ENCODE measurements around the gene CSGALNACT2. TPM values are rescaled to one million over a fixed set of nuclear protein-coding genes. Genes with fewer than 3 reads are reported as not detected.

CSGALNACT2 gene
- total RNA-seq, 2 experiments from 2014 or later = 16.2 to 16.8 TPM

- Mint-ChIP-seq H3K36me3 (no peaks in the 10 kb centered on the region), H3K9me3 (no peaks in the 10 kb centered on the region), H3K4me1 (peaks cover 26% of the 10 kb centered on the region), H3K27me3 (no peaks in the 10 kb centered on the region), H3K4me3 (no peak overlapping the region), H3K27ac (no peak overlapping the region)
- no peak for DNase-seq
These were observed 12.1 kb upstream of the CSGALNACT2 start for GRCh38 chr10:43125881-43126731.

- H3K27me3 Mint-ChIP-seq = no peaks in the 10 kb centered on the region
- no peak for DNase-seq
- H3K4me3 Mint-ChIP-seq = no peak overlapping the region
- H3K27ac Mint-ChIP-seq = no peak overlapping the region
- no peaks in the 10 kb centered on the region for H3K9me3 Mint-ChIP-seq
- H3K36me3 Mint-ChIP-seq = no peaks in the 10 kb centered on the region
- peaks cover 18% of the 10 kb centered on the region for H3K4me1 Mint-ChIP-seq
These were observed 11.4 kb upstream of the CSGALNACT2 start for GRCh38 chr10:43126759-43127424.

- DNase-seq = no peak
- Mint-ChIP-seq H3K4me3 (no peak overlapping the region), H3K9me3 (no peaks in the 10 kb centered on the region), H3K4me1 (peaks cover 14% of the 10 kb centered on the region), H3K36me3 (no peaks in the 10 kb centered on the region), H3K27me3 (no peaks in the 10 kb centered on the region), H3K27ac (no peak overlapping the region)
These were observed 10.8 kb upstream of the CSGALNACT2 start for GRCh38 chr10:43127442-43127841.

DNA sequence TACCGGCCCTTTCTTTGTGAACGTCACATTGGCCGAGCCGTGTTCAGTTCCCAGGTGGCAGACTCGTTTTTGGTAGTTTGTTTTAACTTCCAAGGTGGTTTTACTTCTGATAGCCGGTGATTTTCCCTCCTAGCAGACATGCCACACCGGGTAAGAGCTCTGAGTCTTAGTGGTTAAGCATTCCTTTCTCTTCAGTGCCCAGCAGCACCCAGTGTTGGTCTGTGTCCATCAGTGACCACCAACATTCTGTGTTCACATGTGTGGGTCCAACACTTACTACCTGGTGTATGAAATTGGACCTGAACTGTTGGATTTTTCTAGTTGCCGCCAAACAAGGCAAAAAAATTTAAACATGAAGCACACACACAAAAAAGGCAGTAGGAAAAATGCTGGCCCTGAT lies 9.9 kb upstream of the CSGALNACT2 start:
- no peak overlapping the region for H3K4me3 Mint-ChIP-seq
- H3K9me3 Mint-ChIP-seq = no peaks in the 10 kb centered on the region
- H3K36me3 Mint-ChIP-seq = no peaks in the 10 kb centered on the region
- H3K27me3 Mint-ChIP-seq = no peaks in the 10 kb centered on the region
- H3K27ac Mint-ChIP-seq = no peak overlapping the region
- H3K4me1 Mint-ChIP-seq = peaks cover 14% of the 10 kb centered on the region
- no peak for DNase-seq

GRCh38 chr10:43128958-43129706 lies 9.1 kb upstream of the CSGALNACT2 start:
- Mint-ChIP-seq H3K36me3 (no peaks in the 10 kb centered on the region), H3K27ac (no peak overlapping the region), H3K27me3 (no peaks in the 10 kb centered on the region), H3K4me1 (peaks cover 14% of the 10 kb centered on the region), H3K9me3 (no peaks in the 10 kb centered on the region), H3K4me3 (no peak overlapping the region)
- no peak for DNase-seq

DNA sequence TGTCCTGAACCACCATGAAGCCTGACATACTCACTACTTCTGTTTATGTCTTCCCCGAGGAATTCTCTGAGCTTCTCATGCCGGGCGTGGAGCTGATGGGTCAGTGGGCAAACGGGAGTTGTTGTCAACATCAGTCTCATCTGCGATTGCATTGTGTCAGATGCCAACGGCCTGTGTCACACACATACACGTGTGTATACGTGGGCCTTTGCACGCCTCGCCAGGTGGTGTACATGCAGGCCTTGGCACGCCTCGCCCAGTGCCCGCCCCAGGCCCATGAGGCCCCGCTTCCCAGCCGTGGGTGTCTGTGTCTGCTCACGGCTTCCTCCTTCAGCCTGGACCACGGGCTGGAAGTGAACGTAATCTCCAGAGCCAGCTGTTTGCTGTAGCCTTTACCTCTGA lies 7.5 kb upstream of the CSGALNACT2 start:
- peaks cover 14% of the 10 kb centered on the region for H3K4me1 Mint-ChIP-seq
- DNase-seq = no peak
- no peaks in the 10 kb centered on the region for H3K9me3 Mint-ChIP-seq
- H3K27ac Mint-ChIP-seq = no peak overlapping the region
- no peaks in the 10 kb centered on the region for H3K27me3 Mint-ChIP-seq
- no peak overlapping the region for H3K4me3 Mint-ChIP-seq
- no peaks in the 10 kb centered on the region for H3K36me3 Mint-ChIP-seq

DNA sequence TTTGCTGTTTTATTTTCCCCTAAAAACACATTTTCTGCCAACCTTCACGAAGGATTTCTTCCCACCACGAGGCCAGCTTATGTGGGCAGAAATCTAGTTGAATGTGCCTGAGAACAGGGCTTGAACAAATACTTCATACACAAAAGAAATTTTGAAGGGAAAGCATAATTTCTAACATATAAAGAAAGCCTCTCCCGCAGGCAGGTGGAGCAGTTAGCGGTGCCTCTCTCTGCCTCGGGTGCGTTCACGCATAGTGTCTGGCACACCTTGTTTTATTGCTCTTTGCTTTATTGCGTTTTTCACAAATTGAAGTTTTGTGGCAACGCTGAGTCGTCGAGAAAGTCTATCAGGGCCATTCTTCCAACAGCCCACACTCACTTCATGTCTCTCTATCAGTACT lies 7.0 kb upstream of the CSGALNACT2 start:
- no peak for DNase-seq
- Mint-ChIP-seq H3K36me3 (peaks cover 2% of the 10 kb centered on the region), H3K27me3 (no peaks in the 10 kb centered on the region), H3K9me3 (no peaks in the 10 kb centered on the region), H3K27ac (no peak overlapping the region), H3K4me1 (peaks cover 14% of the 10 kb centered on the region), H3K4me3 (no peak overlapping the region)

DNA sequence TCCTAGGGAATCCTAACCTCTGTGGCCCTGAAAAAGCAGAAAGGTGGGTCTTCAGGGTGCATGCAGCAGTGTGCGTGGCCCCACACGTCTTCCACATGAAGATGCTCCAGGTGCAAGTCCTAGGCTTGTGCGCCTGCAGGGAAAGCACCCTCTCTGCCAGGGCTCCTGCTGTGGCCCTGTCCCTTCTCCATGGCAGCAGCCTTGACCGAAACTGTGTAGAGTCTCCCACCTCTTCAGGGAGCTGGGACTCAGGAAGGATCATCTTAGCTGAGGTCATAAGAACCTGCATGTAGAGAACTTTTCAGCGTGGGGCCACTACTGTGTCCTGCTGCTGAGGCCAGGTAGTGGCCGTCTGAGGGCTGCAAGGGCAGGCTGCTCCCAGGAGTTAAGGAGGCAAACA lies 6.3 kb upstream of the CSGALNACT2 start:
- no peaks in the 10 kb centered on the region for H3K9me3 Mint-ChIP-seq
- no peak overlapping the region for H3K27ac Mint-ChIP-seq
- H3K36me3 Mint-ChIP-seq = peaks cover 4% of the 10 kb centered on the region
- no peaks in the 10 kb centered on the region for H3K27me3 Mint-ChIP-seq
- H3K4me3 Mint-ChIP-seq = no peak overlapping the region
- no peak for DNase-seq
- H3K4me1 Mint-ChIP-seq = peaks cover 16% of the 10 kb centered on the region

DNA sequence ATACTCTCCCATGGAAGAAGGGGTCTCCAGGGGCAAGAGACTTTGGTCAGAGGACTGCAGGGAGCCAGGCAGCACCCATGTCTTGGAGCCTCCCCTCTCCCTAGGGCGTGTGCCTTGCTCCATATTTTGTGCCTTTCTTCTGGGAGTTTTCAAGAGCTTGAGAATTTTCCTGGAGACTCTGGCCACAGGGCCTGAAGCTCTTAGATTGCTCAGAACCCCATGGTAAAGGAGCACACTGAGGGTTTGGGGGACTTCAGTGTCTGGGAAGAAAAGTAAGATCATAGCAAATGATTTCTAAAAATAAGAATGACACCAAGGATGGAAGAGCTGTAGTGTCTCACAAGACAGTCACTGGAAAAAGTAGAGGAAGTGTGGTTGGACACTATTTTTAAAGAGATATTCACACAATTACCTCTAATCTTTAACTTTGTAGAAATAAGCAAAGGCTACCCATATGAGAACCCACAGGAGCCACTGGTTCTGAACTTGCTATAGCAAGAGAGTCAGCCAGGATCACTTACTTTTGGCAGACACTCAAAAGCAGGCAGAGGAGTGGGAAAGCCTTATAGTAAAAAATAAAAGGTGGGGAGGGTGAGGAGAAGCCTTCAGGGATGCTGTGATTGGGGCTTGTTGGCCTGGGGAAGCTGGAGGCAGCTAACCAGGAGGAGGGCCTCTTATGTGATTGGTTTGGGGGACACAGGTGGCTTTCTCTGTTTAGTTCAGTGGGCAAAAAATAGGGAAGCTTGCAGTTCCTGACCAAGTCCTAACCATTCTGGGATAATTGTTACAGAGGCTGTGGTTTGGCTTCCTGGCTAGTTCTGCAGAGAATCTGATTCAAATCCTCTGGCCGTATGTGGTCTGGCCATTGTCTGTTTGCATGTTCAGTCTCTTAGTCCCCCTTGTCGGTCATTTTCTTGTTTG lies 5.1 kb upstream of the CSGALNACT2 start:
- no peak overlapping the region for H3K4me3 Mint-ChIP-seq
- H3K36me3 Mint-ChIP-seq = peaks cover 4% of the 10 kb centered on the region
- H3K27me3 Mint-ChIP-seq = no peaks in the 10 kb centered on the region
- no peak overlapping the region for H3K27ac Mint-ChIP-seq
- DNase-seq = no peak
- peaks cover 15% of the 10 kb centered on the region for H3K4me1 Mint-ChIP-seq
- H3K9me3 Mint-ChIP-seq = no peaks in the 10 kb centered on the region

DNA sequence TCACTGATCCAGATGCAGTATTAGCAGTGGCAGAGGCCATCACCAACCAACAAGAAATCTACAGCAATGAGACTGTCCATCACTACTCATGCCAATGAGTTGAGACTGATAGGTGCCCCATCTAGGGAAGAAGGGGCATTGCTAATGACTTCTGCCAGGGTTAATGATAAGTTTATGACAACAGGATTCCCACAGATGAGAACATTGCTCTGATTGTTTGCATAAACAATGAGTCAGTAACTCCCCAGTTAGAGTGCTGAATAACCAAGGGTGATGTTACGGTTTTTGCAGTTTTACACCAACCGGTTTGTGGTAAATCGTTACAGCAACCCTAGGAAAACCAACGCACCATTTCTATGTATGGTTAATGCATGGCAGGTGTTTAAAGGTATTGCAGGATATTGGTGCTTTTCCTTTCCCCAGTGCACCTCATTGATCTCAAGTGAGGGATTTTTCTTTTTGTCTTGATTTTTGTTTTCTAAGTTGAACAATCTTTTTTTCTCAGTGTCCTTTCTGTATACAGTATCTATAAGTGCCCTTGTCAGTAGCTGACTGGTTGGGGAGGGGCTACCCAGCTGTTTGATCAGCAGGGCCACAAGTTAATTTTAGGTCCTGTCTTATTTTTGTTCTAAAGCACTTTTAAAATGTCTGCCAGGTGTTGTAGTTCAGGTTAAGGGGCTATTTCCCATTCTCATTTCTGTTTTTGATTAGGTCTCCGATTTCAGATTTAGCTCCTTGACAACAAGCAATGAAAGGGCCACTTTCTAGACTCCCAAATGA lies 3.9 kb upstream of the CSGALNACT2 start:
- Mint-ChIP-seq H3K4me3 (no peak overlapping the region), H3K27ac (no peak overlapping the region), H3K27me3 (no peaks in the 10 kb centered on the region), H3K9me3 (no peaks in the 10 kb centered on the region), H3K36me3 (peaks cover 7% of the 10 kb centered on the region), H3K4me1 (peaks cover 14% of the 10 kb centered on the region)
- no peak for DNase-seq

GRCh38 chr10:43135064-43135463 lies 3.2 kb upstream of the CSGALNACT2 start:
- no peaks in the 10 kb centered on the region for H3K9me3 Mint-ChIP-seq
- H3K36me3 Mint-ChIP-seq = peaks cover 10% of the 10 kb centered on the region
- H3K27ac Mint-ChIP-seq = no peak overlapping the region
- H3K27me3 Mint-ChIP-seq = no peaks in the 10 kb centered on the region
- no peak overlapping the region for H3K4me3 Mint-ChIP-seq
- peaks cover 18% of the 10 kb centered on the region for H3K4me1 Mint-ChIP-seq
- no peak for DNase-seq

GRCh38 chr10:43135656-43136055 lies 2.6 kb upstream of the CSGALNACT2 start:
- Mint-ChIP-seq H3K4me1 (peaks cover 23% of the 10 kb centered on the region), H3K4me3 (peak overlapping the region; percentile 3), H3K9me3 (no peaks in the 10 kb centered on the region), H3K36me3 (peaks cover 12% of the 10 kb centered on the region), H3K27ac (no peak overlapping the region), H3K27me3 (no peaks in the 10 kb centered on the region)
- no peak for DNase-seq

DNA sequence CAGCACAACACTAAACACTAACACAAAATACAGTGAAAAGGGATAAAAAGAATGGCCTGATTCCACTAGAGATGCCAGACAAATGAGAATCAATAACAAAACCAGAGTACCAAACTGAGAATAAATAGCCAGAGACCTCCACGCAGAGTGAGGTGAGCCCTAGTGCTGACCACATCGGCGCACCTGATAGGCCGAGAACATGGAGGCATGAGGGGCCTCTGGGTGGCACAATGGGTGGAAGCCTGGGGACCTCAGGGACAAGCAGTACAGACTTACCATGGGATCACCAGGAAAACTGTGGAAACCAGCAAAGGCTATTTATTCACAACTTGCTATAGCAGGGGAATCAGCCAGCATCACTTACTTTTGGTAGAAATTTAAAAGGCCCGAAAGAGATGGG lies 1.8 kb upstream of the CSGALNACT2 start:
- Mint-ChIP-seq H3K27me3 (no peaks in the 10 kb centered on the region), H3K9me3 (no peaks in the 10 kb centered on the region), H3K4me1 (peaks cover 28% of the 10 kb centered on the region), H3K27ac (peak overlapping the region; percentile 11), H3K36me3 (peaks cover 14% of the 10 kb centered on the region), H3K4me3 (peak overlapping the region; percentile 46)
- no peak for DNase-seq
